PFSK-1 (cell line): ENCODE data around the gene SMTNL2.

Source experiments
- POLR2AphosphoS5 ChIP-seq: IDR thresholded peaks from 2 replicates; pipeline ENCODE4 v1.6.1; 2012; ENCODE audit warnings: low read depth, mild to moderate bottlenecking, control low read depth, low read length, moderate library complexity
- TF ChIP-seq, protein P1 (sequence below), 2 experiments: IDR thresholded peaks; 2 replicates each; pipeline versions ENCODE4 v1.6.1 to v1.8.0; 2011 to 2012; ENCODE audit warnings: low read depth in 2 of 2, low read length in 2 of 2, control low read depth in 1 of 2, inconsistent platforms in 1 of 2, mild to moderate bottlenecking in 1 of 2, moderate library complexity in 1 of 2; ENCODE audit not compliant: insufficient read depth in 1 of 2

DNA sequence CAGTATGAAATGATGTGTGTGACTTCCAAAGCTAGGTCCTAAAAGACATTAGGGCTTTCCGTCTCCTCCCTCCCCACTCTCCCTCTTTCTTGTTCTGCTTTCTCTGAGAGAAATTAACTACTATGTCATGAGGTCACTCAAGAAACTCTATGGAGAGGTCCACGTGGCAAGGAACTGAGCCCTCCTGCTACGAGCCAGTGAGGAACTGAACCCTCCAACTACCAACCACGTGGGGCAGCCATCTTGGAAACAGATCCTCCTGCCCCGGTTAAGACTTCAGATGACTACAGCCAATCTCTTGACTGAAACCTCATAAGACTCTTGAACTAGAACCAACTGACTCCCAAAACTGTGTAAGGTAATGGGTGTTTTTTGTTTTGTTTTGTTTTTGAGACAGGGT lies 61.3 kb downstream of the SMTNL2 start:
- TF ChIP-seq, protein P1, sequence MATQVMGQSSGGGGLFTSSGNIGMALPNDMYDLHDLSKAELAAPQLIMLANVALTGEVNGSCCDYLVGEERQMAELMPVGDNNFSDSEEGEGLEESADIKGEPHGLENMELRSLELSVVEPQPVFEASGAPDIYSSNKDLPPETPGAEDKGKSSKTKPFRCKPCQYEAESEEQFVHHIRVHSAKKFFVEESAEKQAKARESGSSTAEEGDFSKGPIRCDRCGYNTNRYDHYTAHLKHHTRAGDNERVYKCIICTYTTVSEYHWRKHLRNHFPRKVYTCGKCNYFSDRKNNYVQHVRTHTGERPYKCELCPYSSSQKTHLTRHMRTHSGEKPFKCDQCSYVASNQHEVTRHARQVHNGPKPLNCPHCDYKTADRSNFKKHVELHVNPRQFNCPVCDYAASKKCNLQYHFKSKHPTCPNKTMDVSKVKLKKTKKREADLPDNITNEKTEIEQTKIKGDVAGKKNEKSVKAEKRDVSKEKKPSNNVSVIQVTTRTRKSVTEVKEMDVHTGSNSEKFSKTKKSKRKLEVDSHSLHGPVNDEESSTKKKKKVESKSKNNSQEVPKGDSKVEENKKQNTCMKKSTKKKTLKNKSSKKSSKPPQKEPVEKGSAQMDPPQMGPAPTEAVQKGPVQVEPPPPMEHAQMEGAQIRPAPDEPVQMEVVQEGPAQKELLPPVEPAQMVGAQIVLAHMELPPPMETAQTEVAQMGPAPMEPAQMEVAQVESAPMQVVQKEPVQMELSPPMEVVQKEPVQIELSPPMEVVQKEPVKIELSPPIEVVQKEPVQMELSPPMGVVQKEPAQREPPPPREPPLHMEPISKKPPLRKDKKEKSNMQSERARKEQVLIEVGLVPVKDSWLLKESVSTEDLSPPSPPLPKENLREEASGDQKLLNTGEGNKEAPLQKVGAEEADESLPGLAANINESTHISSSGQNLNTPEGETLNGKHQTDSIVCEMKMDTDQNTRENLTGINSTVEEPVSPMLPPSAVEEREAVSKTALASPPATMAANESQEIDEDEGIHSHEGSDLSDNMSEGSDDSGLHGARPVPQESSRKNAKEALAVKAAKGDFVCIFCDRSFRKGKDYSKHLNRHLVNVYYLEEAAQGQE (IDR thresholded peaks at IDR 0.05; ENCODE audit: insufficient read depth in 1 of 2, low read depth in 2 of 2, low read length in 2 of 2) = no peak
- TF ChIP-seq POLR2AphosphoS5 = no peak
